GM21526 (cell line): ENCODE data around the gene RYR1.
"Not testable (repeated sequence)": the region's sequence is repeated elsewhere in the genome, so short reads cannot be mapped to it uniquely, and the experiment has no call there.

Experiments
- ATAC-seq: cut with Tn5 transposase; IDR thresholded peaks from one replicate; pipeline ENCODE4 v1.9.1; 2021; ENCODE audit warnings: moderate library complexity; ENCODE audit not compliant: unreplicated experiment, low FRiP score

Gene RYR1

DNA sequence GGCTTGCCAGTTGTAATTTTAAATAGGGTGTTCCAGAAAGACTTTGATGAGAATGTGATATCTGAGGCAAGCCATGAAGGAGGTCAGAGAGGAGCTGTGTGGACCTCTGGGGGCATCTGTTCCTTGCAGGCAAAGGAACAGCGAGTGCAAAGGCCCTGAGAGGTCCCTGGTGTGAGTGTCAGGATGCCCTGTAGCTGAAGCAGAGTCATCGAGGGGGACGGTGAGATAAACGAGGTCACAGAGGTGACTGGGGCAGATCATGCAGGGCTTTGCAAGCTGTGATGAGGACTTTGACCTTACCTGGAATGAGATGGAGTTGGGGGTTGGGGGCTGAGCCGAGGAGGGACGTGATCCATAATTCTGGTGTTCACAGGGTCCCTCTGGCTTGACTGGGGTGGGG, 75.0 kb downstream of the RYR1 start:
- ATAC-seq: no peak

DNA sequence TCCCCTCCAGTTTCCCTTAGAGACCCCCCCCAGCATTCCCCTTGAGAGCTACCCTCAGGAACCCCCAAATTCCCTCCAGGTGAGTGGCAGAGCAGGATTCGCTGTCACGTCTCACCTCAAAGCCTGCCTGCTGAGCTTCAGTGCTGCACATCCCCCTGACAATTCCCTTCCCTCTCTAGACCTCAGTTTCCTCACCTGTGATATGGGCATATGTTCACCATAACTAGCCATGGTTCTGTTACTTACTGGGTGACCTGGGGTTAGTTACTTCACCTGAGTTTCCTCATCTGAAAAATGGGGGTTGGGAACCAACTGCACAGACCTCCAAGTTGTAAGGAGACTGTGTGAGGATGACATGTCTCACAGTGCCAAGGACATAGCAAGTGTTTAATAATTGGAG, 75.5 kb downstream of the RYR1 start:
- ATAC-seq: no peak

DNA sequence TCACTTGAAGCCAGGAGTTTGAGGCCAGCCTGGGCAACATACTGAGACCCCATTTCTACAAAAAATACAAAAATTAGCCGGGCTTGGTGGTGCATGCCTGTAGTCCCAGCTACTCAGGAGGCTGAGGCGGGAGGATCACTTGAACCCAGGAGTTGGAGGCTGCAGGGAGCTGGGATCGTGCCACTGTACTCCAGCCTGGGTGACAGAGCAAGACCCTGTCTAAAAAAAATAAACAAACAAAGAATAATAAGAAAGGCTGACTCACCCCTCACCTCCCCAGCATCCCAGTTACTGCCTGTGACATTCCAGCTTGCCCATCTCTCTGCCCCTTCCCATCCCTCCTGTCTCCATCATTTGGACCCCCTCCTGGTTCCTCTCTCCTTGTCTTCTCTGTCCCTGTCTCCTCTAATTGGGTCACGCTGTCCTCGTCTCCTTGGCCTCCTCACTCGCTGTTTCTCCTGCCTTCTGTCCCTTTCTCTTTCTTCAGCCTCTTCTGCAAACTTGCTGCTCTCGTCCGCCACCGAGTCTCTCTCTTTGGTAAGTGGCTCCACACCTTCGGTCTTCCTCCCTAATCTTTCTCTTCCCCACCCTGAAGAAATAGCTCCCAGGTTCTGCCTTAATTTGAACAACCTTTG, 77.7 kb downstream of the RYR1 start:
- no peak for ATAC-seq

DNA sequence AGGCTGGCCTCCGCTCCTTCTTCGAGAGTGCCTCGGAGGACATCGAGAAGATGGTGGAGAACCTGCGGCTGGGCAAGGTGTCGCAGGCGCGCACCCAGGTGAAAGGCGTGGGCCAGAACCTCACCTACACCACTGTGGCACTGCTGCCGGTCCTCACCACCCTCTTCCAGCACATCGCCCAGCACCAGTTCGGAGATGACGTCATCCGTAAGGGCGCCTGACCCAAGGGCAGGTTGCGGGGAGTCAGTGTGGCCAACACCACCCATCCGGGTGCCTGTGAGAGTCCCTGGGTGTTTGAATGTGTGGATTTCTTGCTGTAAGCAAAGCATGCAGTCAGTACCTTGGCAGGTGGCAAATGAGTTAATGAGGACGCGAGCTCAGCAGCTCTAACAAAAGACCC, 78.8 kb downstream of the RYR1 start:
- no peak for ATAC-seq

DNA sequence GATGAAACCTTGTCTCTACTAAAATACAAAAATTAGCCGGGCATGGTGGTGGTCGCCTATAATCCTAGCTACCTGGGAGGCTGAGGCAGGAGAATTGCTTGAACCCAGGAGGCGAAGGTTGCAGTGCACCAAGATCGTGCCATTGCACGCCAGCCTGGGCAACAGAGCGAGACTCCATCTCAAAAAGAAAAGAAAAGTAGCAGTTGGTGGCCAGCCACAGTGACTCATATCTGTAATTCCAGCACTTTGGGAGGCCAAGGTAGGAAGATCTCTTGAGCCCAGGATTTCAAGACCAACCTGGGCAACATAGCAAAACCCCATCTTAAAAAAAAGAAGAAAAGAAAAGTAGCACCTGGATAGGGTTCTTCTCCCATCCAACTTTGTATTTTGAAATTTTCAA, 79.7 kb downstream of the RYR1 start:
- ATAC-seq: not testable (repeated sequence)

DNA sequence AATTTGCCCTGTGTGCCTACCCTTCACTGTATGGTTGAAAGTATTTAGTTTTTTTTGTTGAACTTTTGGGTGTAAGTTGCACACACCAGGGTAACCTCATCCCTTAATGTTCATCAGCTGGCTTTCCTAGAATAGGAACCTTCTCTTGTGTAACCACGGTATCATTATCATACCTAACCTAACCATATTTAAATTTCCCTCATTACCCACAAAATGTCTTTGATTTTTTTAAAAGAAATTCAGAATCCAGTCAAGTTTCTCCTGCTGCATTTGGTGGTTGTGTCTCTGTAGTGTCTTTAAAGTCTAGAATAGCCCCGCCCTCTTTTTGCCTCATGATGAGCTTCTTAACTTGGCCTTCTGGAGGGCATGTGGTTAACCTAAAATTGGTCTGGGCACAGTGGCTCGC, 80.3 kb downstream of the RYR1 start:
- ATAC-seq: no peak

DNA sequence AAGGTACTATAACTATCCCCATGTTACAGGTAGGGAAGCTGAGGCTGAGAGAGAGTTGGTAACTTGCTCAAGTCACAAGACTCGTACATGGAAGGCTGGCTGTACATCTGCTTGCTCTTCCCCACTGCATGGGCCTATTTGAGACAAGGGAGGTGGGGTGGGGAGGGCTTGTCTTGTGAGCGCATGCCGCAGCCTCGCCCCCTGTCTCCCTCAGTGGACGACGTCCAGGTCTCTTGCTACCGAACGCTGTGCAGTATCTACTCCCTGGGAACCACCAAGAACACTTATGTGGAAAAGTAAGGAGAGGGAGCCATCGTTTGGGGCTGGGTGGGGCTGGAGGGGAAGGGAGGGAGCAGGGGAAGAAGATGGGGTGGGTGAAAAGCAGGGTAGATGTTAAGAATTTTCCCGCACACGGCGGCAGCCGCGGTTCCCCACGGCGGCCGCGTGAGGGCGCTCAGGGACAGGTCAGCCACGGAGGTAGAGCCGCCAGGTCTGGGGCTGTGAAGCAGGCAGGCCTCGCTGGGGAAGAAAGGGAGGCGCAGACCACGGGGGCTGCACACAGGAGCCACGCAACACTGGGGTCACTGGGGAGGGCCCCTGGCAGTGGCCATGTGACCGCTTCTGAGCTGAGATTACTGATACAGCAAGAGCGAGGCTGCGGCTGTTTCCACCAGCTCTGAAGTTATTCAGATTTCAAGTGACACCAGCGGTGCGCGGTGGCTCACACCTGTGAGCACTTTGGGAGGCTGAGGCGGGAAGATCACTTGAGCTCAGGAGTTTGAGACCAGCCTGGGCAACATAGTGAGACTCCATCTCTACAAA, 81.5 kb downstream of the RYR1 start:
- no peak for ATAC-seq

DNA sequence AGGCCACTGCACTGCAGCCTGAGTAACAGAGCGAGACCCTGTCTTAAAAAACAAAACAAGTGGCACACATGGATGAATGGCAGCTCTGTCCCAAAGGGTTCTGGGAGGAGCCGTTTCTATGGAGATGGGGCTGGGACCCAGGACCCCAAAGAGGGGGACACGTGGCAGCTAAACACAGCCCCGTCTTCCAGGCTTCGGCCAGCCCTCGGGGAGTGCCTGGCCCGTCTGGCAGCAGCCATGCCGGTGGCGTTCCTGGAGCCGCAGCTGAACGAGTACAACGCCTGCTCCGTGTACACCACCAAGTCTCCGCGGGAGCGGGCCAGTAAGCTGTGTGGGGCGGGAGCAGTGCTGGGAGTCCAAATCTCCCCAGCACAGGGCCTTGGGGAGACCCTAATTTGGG, 82.4 kb downstream of the RYR1 start:
- ATAC-seq: no peak

DNA sequence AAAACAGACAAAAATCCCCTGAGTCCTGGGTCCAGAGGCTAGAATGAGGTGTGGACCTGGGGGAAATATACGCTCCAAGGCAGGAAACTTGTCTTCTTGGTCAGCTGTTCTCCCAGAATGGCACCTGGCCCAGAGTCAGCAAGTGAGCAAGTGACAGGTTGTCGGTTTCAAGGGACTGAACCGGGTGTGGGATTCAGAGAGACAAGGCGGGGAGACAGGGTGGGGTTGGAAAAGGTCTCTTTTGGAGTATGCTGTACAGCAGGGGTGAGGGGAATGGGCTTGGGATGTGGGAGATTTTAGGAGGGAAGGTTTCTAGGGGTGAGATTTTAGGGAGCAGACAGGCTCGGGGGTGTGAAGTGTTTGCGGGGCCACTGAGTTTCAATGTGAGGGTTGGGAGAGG, 83.3 kb downstream of the RYR1 start:
- no peak for ATAC-seq

DNA sequence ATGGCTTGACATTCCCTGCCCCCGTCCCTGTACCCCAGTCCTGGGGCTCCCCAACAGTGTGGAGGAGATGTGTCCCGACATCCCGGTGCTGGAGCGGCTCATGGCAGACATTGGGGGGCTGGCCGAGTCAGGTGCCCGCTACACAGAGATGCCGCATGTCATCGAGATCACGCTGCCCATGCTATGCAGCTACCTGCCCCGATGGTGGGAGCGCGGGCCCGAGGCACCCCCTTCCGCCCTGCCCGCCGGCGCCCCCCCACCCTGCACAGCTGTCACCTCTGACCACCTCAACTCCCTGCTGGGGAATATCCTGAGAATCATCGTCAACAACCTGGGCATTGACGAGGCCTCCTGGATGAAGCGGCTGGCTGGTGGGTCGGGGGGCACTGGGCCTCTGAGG, 83.8 kb downstream of the RYR1 start:
- ATAC-seq: no peak

DNA sequence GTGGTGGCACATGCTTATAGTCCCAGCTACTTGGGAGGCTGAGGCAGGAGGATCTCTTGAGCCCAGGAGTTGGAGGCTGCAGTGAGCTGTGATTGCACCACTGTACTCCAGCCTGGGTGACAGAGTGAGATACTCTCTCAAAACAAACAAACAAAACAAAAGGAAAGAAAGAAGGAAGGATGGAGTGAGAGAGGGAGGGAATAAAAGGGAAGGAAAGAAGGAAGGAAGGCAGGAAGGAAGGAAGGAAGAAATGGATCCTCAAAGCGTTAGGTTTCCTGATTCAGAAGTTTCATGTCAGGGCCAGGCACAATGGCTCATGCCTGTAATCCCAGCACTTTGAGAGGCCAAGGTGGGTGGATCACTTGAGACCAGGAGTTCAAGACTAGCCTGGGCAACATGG, 84.5 kb downstream of the RYR1 start:
- not testable (repeated sequence) for ATAC-seq

DNA sequence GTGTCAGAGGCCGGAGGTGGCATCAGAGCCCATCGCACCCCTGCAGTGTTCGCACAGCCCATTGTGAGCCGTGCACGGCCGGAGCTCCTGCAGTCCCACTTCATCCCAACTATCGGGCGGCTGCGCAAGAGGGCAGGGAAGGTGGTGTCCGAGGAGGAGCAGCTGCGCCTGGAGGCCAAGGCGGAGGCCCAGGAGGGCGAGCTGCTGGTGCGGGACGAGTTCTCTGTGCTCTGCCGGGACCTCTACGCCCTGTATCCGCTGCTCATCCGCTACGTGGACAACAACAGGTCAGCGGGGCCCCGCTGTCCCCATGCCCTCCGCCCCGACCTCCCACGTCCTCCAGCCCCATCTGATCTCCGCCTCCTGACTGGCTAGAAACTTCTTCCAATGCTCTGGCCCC, 85.7 kb downstream of the RYR1 start:
- no peak for ATAC-seq

DNA sequence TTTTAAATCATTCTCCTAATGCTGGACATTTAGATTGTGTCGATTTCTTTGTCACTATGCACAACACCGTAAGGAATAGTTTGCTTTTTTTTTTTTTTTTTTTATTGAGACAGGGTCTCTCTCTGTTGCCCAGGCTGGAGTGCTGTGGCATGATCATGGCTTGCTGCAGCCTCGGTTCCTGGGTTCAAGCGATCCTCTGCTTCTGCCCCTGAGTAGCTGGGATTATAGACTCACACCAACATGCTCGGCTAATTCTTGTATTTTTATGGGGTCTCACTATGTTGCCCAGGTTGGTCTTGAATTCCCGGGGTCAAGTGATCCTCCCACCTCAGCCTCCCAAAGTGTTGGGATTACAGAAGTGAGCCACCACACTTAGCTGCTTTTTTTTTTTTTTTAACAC, 86.5 kb downstream of the RYR1 start:
- no peak for ATAC-seq

DNA sequence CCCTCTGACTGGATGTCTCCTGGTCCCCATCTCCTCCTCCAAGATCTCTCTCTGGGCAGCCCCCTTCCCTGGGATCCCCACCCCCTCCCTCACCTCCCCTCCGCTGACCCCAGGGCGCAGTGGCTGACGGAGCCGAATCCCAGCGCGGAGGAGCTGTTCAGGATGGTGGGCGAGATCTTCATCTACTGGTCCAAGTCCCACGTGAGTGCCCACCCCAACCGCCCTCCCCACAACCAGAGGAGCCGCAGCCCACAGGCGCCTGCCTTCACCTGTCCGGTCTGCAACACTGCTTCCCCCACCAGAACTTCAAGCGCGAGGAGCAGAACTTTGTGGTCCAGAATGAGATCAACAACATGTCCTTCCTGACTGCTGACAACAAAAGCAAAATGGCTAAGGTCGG, 89.4 kb downstream of the RYR1 start:
- no peak for ATAC-seq

DNA sequence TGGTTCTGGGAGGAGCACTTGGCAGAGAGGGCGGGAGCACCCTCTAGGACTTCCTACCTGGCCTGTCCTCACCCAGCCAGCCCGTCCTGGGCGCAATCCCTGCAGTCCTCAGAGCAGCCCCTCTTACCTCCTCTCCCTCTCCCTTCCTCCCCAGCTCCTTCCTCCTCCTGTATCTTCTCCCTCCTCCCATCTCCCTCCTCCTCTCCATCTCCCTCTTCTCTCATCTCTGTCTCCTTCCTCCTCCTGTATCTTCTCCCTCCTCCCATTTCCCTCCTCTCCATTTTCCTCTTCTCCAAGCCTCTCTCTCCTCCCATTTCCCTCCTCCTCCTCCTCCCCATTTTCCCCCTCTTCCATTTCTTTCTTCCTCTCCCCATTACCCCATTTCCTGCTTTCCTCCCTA, 89.8 kb downstream of the RYR1 start:
- no peak for ATAC-seq

DNA sequence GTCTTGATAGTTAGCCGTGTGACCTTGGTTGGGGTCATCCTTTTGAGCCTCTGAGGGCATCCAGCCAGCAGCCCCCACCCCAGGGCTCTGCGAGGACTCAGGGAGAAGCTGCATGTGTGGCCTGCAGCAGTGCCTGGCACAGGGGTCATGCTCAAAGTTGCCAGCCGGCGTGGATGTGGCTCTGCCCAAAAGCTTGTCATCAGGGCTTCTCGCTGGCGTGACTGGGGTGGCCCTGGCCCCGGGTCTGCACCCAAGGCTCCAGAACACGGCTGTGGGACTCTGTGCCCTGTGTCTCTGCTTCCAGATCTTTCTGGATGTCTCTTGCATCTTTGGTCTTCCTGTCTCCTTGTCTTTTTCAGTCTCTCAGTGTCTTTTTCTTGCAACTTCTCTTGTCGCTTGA, 90.9 kb downstream of the RYR1 start:
- ATAC-seq: no peak

DNA sequence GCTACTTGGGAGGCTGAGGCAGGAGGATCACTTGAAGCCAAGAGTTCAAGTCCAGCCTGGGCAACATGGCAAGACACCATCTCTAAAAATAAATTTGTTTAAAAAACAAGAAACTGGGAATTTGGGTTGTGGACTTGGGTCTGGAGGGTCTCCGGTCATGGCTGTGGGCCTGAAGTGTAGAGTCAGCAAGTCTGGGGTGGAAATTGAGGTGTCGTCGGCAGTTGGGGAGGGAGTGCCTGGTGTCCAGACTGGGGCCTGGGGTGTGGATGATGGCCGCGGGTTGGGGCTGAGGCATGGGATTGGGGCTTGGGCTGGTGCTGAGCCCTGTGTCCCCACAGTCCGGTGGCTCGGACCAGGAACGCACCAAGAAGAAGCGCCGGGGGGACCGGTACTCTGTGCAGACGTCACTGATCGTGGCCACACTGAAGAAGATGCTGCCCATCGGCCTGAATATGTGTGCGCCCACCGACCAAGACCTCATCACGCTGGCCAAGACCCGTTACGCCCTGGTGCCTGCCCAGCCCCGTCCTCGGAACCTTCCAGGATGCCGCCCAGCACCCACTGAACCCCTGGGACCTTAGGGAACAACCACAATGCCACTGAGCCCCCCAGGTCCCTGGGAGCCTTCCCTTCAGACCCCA, 91.6 kb downstream of the RYR1 start:
- ATAC-seq: no peak

DNA sequence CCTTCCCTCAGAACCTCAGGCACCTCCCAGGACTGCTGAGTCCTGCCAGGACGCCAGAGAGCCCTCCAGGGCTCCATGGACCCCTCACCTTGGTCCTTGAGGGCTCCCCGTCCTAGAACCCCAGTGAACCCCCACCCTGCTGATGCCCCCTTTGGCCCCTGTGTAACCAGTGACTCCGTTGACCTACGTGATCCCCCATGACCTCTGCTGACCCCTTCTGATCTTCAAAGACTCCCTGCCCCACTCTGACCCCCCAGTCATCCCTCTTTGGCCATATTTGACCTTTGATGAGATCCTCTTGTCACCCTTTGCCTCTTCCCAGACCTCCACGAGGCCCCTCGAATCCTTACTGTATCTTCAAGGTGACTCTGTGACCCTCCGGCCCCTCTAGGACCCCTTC, 92.9 kb downstream of the RYR1 start:
- ATAC-seq: no peak

DNA sequence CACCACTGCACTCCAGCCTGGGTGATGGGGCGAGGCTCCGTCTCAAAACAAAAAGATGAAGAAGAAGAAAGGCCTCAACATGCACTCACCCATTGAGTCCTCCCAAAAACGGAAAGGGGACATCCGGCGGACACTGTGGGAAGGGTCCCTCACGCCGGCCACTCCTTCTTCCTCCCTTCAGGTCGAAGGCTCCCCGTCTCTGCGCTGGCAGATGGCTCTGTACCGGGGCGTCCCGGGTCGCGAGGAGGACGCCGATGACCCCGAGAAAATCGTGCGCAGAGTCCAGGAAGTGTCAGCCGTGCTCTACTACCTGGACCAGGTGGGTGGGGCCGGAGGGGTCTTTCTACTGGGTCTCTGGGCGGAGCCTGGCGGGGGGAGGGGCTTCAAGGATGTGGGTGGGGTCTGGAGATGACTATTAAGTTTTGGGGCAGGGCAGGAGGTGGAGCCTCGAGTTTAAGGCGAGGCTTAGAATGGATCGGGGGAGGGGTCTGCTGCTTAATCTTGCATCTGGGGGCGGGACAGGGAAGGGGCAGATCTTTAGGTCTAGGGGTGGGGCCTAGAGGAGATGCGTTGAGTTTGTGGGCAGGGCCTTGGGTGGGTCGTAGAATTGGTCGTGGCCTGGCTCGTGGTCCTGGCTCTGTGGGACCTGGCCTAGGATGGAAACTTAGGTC, 94.1 kb downstream of the RYR1 start:
- ATAC-seq: no peak

DNA sequence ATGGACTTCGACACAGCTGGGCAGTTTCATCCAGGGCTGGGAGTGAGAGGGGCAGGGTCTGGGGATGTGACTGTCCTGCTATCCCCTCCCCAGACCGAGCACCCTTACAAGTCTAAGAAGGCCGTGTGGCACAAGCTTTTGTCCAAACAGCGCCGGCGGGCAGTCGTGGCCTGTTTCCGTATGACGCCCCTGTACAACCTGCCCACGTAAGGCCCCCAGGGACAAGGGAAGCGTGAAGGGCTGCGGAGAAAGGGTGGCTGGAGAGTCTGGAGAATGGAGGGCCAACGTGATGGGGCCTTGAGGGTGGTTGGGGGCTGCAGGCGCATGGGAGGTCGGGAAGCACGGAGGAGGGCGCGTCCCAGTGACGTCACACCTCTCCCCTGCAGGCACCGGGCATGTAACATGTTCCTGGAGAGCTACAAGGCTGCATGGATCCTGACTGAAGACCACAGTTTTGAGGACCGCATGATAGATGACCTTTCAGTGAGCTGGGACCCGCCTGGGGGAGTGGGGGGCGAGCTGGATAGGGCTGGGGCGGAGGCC, 94.8 kb downstream of the RYR1 start:
- ATAC-seq: no peak

DNA sequence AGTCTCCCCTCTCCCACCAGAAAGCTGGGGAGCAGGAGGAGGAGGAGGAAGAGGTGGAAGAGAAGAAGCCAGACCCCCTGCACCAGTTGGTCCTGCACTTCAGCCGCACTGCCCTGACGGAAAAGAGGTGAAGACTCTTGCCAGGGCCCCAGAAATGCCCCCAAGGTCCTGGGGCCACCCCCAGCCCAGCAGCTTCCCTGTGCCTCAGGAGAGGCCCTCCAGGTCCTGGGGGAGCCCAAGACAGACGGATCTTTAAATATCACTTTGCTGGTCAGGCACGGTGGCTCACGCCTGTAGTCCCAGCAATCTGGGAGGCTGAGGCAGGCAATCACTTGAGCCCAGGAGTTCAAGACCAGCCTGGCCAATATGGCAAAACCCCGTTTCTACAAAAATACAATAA, 95.4 kb downstream of the RYR1 start:
- no peak for ATAC-seq
